MCF 10A (cell line): Measurements from ENCODE around the gene U2SURP. TPM values are rescaled to one million over a fixed set of nuclear protein-coding genes. Genes with fewer than 3 reads are reported as not detected.

Experiments
- BruUV-seq: library from RNA; stranded (reverse); fragments of 400-500 nt; replicated peaks from 2 replicates; lab custom pipeline; 2021; lab: Mats Ljungman, UMichigan
- CTCF ChIA-PET: fragments of 300-600 bp; sonication (Branson Sonifier 250); formaldehyde crosslinking; extraction: SDS; loops from one replicate; lab custom pipeline; 2021; ENCODE audit warnings: antibody characterized with exemption, inconsistent platforms; lab: Yijun Ruan, JAX
- POLR2A ChIA-PET: fragments of 300-600, 350-650 bp; sonication (Branson Sonifier 250); formaldehyde crosslinking; extraction: SDS; loops from one replicate; lab custom pipeline; 2020; ENCODE audit warnings: antibody characterized with exemption, inconsistent platforms; lab: Yijun Ruan, JAX
- DNase-seq: peaks from one replicate; pipeline ENCODE4 v3.0.0-alpha.2; 2018; ENCODE audit not compliant: unreplicated experiment
- H3K27ac Mint-ChIP-seq: one replicate; pipeline ENCODE4 v1.8.0; 2022; ENCODE audit warnings: mild to moderate bottlenecking, low read depth, mixed read lengths; ENCODE audit not compliant: unreplicated experiment
- H3K27me3 Mint-ChIP-seq: one replicate; pipeline ENCODE4 v1.8.0; 2022; ENCODE audit warnings: mixed read lengths; ENCODE audit not compliant: insufficient read depth, unreplicated experiment
- H3K36me3 Mint-ChIP-seq: one replicate; pipeline ENCODE4 v1.8.0; 2022; ENCODE audit warnings: mild to moderate bottlenecking, moderate library complexity, mixed read lengths; ENCODE audit not compliant: insufficient read depth, unreplicated experiment
- H3K4me1 Mint-ChIP-seq: one replicate; pipeline ENCODE4 v1.8.0; 2022; ENCODE audit warnings: mixed read lengths; ENCODE audit not compliant: insufficient read depth, unreplicated experiment
- H3K4me3 Mint-ChIP-seq: one replicate; pipeline ENCODE4 v1.8.0; 2022; ENCODE audit warnings: mild to moderate bottlenecking, moderate library complexity, mixed read lengths; ENCODE audit not compliant: unreplicated experiment
- H3K9me3 Mint-ChIP-seq: one replicate; pipeline ENCODE4 v1.8.0; 2022; ENCODE audit warnings: mixed read lengths; ENCODE audit not compliant: unreplicated experiment
- CTCF ChIP-seq: fragments of 200-600 bp; IDR thresholded peaks from one replicate; pipeline ENCODE4 v1.8.0; 2022; ENCODE audit warnings: antibody characterized with exemption, mild to moderate bottlenecking; ENCODE audit not compliant: unreplicated experiment
- intact Hi-C: fragments of 100-400 bp; cut with micrococcal nuclease; formaldehyde crosslinking; loops from 2 replicates; pipeline ENCODE4 v1.14.1; 2022
- total RNA-seq: library from RNA; stranded (reverse); gene quantifications from 2 replicates; pipeline ENCODE4 v1.2.3, GENCODE V29; 2022

U2SURP gene
- total RNA-seq, 1 experiment from 2014 or later: 146 TPM

GRCh38 chr3:143064777-143065176, 63.4 kb downstream of the U2SURP start:
- Mint-ChIP-seq H3K27ac (no peak overlapping the region), H3K27me3 (no peaks in the 10 kb centered on the region), H3K4me3 (no peak overlapping the region), H3K9me3 (no peaks in the 10 kb centered on the region), H3K36me3 (no peaks in the 10 kb centered on the region), H3K4me1 (peaks cover 5% of the 10 kb centered on the region)
- POLR2A ChIA-PET: interaction anchor here (0.8 to 1.0 kb wide), 2 partner anchors 64 to 579 kb away, joined by 3 to 4 read pairs; partner anchors contain the start of gene U2SURP
- intact Hi-C loops: loop anchor here (10.0 kb wide), 1 partner anchor 610 kb away; no protein-coding TSS in a partner anchor
- no peak for TF ChIP-seq CTCF
- CTCF ChIA-PET: interaction anchor here (0.6 kb wide), 1 partner anchor 604 kb away, joined by 3 read pairs; no protein-coding TSS in a partner anchor
- DNase-seq: no peak
- no TSS peak for BruUV-seq

DNA sequence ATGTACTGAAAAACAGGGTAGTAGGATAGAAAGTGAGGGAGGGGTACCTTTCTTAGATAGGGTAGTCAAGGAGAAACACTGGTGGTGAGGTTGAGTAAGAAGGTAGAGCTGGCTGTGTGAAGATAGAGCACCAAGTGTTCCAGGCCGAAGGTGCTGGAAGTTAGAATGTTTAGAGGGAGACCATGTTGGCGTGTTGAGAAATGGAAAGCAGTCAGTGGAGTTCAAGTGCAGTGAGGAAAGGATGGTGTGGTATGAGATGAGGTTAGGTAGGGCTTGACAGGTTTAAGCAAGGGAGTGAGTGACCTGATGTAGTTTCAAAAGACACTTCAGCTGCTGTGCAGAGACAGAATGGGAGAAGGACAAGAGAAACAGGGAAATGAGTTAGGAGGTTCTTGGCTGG, 64.0 kb downstream of the U2SURP start:
- Mint-ChIP-seq H3K27me3 (no peaks in the 10 kb centered on the region), H3K9me3 (no peaks in the 10 kb centered on the region), H3K4me1 (peaks cover 5% of the 10 kb centered on the region), H3K27ac (no peak overlapping the region), H3K4me3 (no peak overlapping the region), H3K36me3 (no peaks in the 10 kb centered on the region)
- ChIA-PET CTCF (interaction anchor here (0.6 to 1.1 kb wide), 2 partner anchors 578 to 603 kb away, joined by 3 read pairs; no protein-coding TSS in a partner anchor), POLR2A (interaction anchor here (1.0 to 1.6 kb wide), 2 partner anchors 64 to 549 kb away, joined by 3 to 7 read pairs; partner anchors contain the start of gene U2SURP)
- no TSS peak for BruUV-seq
- intact Hi-C loops: loop anchor here (10.0 kb wide), 1 partner anchor 609 kb away; no protein-coding TSS in a partner anchor
- no peak for TF ChIP-seq CTCF
- no peak for DNase-seq

DNA sequence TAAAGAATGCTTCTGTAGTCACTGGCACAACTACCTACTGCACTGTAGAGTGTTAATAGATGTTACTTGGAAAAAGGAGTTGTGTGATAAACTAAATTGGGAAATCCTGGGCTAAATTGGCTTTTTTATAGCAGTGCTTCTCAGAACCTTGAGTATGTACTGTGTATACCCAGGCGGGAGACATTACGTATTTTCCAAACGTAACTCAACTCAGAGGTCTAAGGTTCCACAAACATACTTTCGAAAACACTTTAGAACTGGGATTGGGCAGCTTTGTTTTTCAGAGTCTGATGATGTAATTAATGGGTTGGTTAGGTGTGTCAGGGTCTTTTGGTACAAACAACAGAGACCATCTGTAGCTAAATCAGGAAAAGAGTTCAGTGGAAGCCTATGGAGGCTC, 64.7 kb downstream of the U2SURP start:
- H3K4me1 Mint-ChIP-seq: peaks cover 3% of the 10 kb centered on the region
- no peak overlapping the region for H3K27ac Mint-ChIP-seq
- no peak overlapping the region for H3K4me3 Mint-ChIP-seq
- no TSS peak for BruUV-seq
- H3K27me3 Mint-ChIP-seq: no peaks in the 10 kb centered on the region
- intact Hi-C loops: loop anchor here (10.0 kb wide), 1 partner anchor 609 kb away; no protein-coding TSS in a partner anchor
- H3K36me3 Mint-ChIP-seq: no peaks in the 10 kb centered on the region
- no peaks in the 10 kb centered on the region for H3K9me3 Mint-ChIP-seq
- no peak for DNase-seq
- no peak for TF ChIP-seq CTCF
- POLR2A ChIA-PET: interaction anchor here (1.6 kb wide), 1 partner anchor 548 kb away, joined by 7 read pairs; no protein-coding TSS in a partner anchor
- CTCF ChIA-PET: interaction anchor here (1.1 kb wide), 1 partner anchor 578 kb away, joined by 3 read pairs; no protein-coding TSS in a partner anchor

GRCh38 chr3:143067201-143067600, 65.8 kb downstream of the U2SURP start:
- POLR2A ChIA-PET: interaction anchor here (1.1 to 1.6 kb wide), 2 partner anchors 66 to 547 kb away, joined by 3 to 7 read pairs; partner anchors contain the start of gene U2SURP
- H3K36me3 Mint-ChIP-seq: no peaks in the 10 kb centered on the region
- CTCF ChIA-PET: interaction anchor here (0.7 to 1.1 kb wide), 3 partner anchors 11 to 607 kb away, joined by 3 read pairs; no protein-coding TSS in a partner anchor
- TF ChIP-seq CTCF: no peak
- no peaks in the 10 kb centered on the region for H3K9me3 Mint-ChIP-seq
- no peaks in the 10 kb centered on the region for H3K27me3 Mint-ChIP-seq
- DNase-seq: no peak
- H3K4me1 Mint-ChIP-seq: no peaks in the 10 kb centered on the region
- H3K4me3 Mint-ChIP-seq: no peak overlapping the region
- BruUV-seq: no TSS peak
- intact Hi-C loops: loop anchor here (10.0 kb wide), 1 partner anchor 608 kb away; no protein-coding TSS in a partner anchor
- H3K27ac Mint-ChIP-seq: no peak overlapping the region
